ENCODE results near the gene ARHGEF11. TPM values are rescaled to one million over a fixed set of nuclear protein-coding genes. Genes with fewer than 3 reads are reported as not detected.

Gene ARHGEF11
- total and polyA plus RNA-seq, 4 donors: 5.8 to 23.7 (median 9.8) TPM

- no peak overlapping the region for H3K9ac ChIP-seq (ENCODE audit: low read depth in 1 of 2, low read length in 2 of 2)
- 90% methylated on average over 16 of the region's 16 CpGs for WGBS
- peaks cover 0 to 3% (median 0%) of the 10 kb centered on the region in 4 donors for H3K27me3 ChIP-seq (ENCODE audit: control insufficient read depth in 4 of 4, insufficient read depth in 4 of 4, low read length in 3 of 4)
- H3K9me3 ChIP-seq (ENCODE audit: control insufficient read depth in 4 of 4, low read length in 3 of 4): no peaks in the 10 kb centered on the region
- no peak overlapping the region for H3K27ac ChIP-seq (ENCODE audit: low read depth in 1 of 2, low read length in 2 of 2)
- DNase-seq (ENCODE audit: low spot score): no peak
- H3K4me1 ChIP-seq (ENCODE audit: control insufficient read depth in 4 of 4, insufficient read depth in 4 of 4, low read length in 3 of 4): peaks cover 0 to 19% (median 2%) of the 10 kb centered on the region in 4 donors
- H3K36me3 ChIP-seq (ENCODE audit: control insufficient read depth in 4 of 4, insufficient read depth in 3 of 4, low read depth in 1 of 4, low read length in 3 of 4): no peaks in the 10 kb centered on the region
- H3K4me3 ChIP-seq (ENCODE audit: low read depth in 1 of 3, low read length in 3 of 3): no peak overlapping the region
- TF ChIP-seq HNF4G (IDR thresholded peaks at IDR 0.05) (no peak), TAF1 (conservative IDR thresholded peaks at IDR 0.05) (no peak), RXRA (IDR thresholded peaks at IDR 0.05) (no peak), GABPA (IDR thresholded peaks at IDR 0.05 in 1 of 2, conservative IDR thresholded peaks at IDR 0.05 in 1 of 2) (no peak), RAD21 (IDR thresholded peaks at IDR 0.05) (no peak), FOXA2 (IDR thresholded peaks at IDR 0.05) (no peak), FOXA1 (IDR thresholded peaks at IDR 0.05) (no peak), HNF4A (conservative IDR thresholded peaks at IDR 0.05) (no peak), JUND (IDR thresholded peaks at IDR 0.05) (no peak), YY1 (IDR thresholded peaks at IDR 0.05) (no peak), NR2F2 (IDR thresholded peaks at IDR 0.05) (no peak), ZBTB33 (IDR thresholded peaks at IDR 0.05) (no peak), SP1 (IDR thresholded peaks at IDR 0.05) (no peak)
Observed at GRCh38 chr1:156906206-156906906, 139.2 kb downstream of the ARHGEF11 start.

GRCh38 chr1:156905651-156906050 is 139.9 kb downstream of the ARHGEF11 start:
- no peak for DNase-seq (ENCODE audit: low spot score)
- no peak overlapping the region for H3K27ac ChIP-seq (ENCODE audit: low read depth in 1 of 2, low read length in 2 of 2)
- no peaks in the 10 kb centered on the region for H3K9me3 ChIP-seq (ENCODE audit: control insufficient read depth in 4 of 4, low read length in 3 of 4)
- TF ChIP-seq YY1 (IDR thresholded peaks at IDR 0.05) (no peak), SP1 (IDR thresholded peaks at IDR 0.05) (no peak), HNF4A (conservative IDR thresholded peaks at IDR 0.05) (no peak), GABPA (IDR thresholded peaks at IDR 0.05 in 1 of 2, conservative IDR thresholded peaks at IDR 0.05 in 1 of 2) (no peak), EGR1 (IDR thresholded peaks at IDR 0.05; ENCODE audit: low read depth in 2 of 2) (no peak), MAX (IDR thresholded peaks at IDR 0.05) (no peak), JUND (IDR thresholded peaks at IDR 0.05) (no peak)
- H3K9ac ChIP-seq (ENCODE audit: low read depth in 1 of 2, low read length in 2 of 2): no peak overlapping the region
- no peaks in the 10 kb centered on the region for H3K36me3 ChIP-seq (ENCODE audit: control insufficient read depth in 4 of 4, insufficient read depth in 3 of 4, low read depth in 1 of 4, low read length in 3 of 4)
- H3K27me3 ChIP-seq (ENCODE audit: control insufficient read depth in 4 of 4, insufficient read depth in 4 of 4, low read length in 3 of 4): peaks cover 0 to 3% (median 0%) of the 10 kb centered on the region in 4 donors
- no peak overlapping the region for H3K4me3 ChIP-seq (ENCODE audit: low read depth in 1 of 3, low read length in 3 of 3)
- WGBS: 38% methylated on average over 4 of the region's 4 CpGs
- H3K4me1 ChIP-seq (ENCODE audit: control insufficient read depth in 4 of 4, insufficient read depth in 4 of 4, low read length in 3 of 4): peaks cover 0 to 24% (median 3%) of the 10 kb centered on the region in 4 donors

GRCh38 chr1:156905176-156905575 is 140.4 kb downstream of the ARHGEF11 start:
- 81% methylated on average over 16 of the region's 16 CpGs for WGBS
- H3K4me3 ChIP-seq (ENCODE audit: low read depth in 1 of 3, low read length in 3 of 3): no peak overlapping the region
- DNase-seq (ENCODE audit: low spot score): no peak
- no peaks in the 10 kb centered on the region for H3K9me3 ChIP-seq (ENCODE audit: control insufficient read depth in 4 of 4, low read length in 3 of 4)
- H3K27ac ChIP-seq (ENCODE audit: low read depth in 1 of 2, low read length in 2 of 2): no peak overlapping the region
- peaks cover 0 to 24% (median 1%) of the 10 kb centered on the region in 4 donors for H3K4me1 ChIP-seq (ENCODE audit: control insufficient read depth in 4 of 4, insufficient read depth in 4 of 4, low read length in 3 of 4)
- no peaks in the 10 kb centered on the region for H3K36me3 ChIP-seq (ENCODE audit: control insufficient read depth in 4 of 4, insufficient read depth in 3 of 4, low read depth in 1 of 4, low read length in 3 of 4)
- peaks cover 0 to 3% (median 0%) of the 10 kb centered on the region in 4 donors for H3K27me3 ChIP-seq (ENCODE audit: control insufficient read depth in 4 of 4, insufficient read depth in 4 of 4, low read length in 3 of 4)
- H3K9ac ChIP-seq (ENCODE audit: low read depth in 1 of 2, low read length in 2 of 2): no peak overlapping the region
- TF ChIP-seq SP1 (IDR thresholded peaks at IDR 0.05) (no peak), YY1 (IDR thresholded peaks at IDR 0.05) (no peak), CTCF (IDR thresholded peaks at IDR 0.05; ENCODE audit: low read depth, low read length, missing input control) (no peak), FOXA2 (IDR thresholded peaks at IDR 0.05) (no peak), ZBTB33 (IDR thresholded peaks at IDR 0.05) (no peak), JUND (IDR thresholded peaks at IDR 0.05) (no peak), TAF1 (conservative IDR thresholded peaks at IDR 0.05) (no peak), FOXA1 (IDR thresholded peaks at IDR 0.05) (no peak), RXRA (IDR thresholded peaks at IDR 0.05) (no peak), EGR1 (IDR thresholded peaks at IDR 0.05; ENCODE audit: low read depth in 2 of 2) (no peak), NR2F2 (IDR thresholded peaks at IDR 0.05) (no peak), REST (IDR thresholded peaks at IDR 0.05) (no peak)
